ENCODE data around the gene AGPAT3.
"Not testable (repeated sequence)": the region's sequence is repeated elsewhere in the genome, so short reads cannot be mapped to it uniquely, and the experiment has no call there.

GRCh38 chr21:43896696-43897299 is 31.8 kb downstream of the AGPAT3 start:
- not testable (repeated sequence) for TF ChIP-seq CTCF, POLR2AphosphoS5 (IDR thresholded peaks at IDR 0.05)

Measured in upper lobe of left lung (tissue), 4 donors.